IMR-90 (cell line): Measurements from ENCODE around the gene NT5DC3.

Experiments
- BHLHE40 ChIP-seq: fragments of 150-350 bp; IDR thresholded peaks from 2 replicates; pipeline ENCODE4 v1.6.1; 2016; ENCODE audit warnings: mild to moderate bottlenecking, low read depth, low read length
- CHD1 ChIP-seq: IDR thresholded peaks from 2 replicates; pipeline ENCODE4 v1.6.1; 2012; ENCODE audit warnings: low read depth, low read length, improper control_type of control experiment
- CTCF ChIP-seq: conservative IDR thresholded peaks from 2 replicates; pipeline ENCODE4 v1.5.1; 2012; ENCODE audit warnings: mild to moderate bottlenecking, low read depth, low read length, improper control_type of control experiment
- FOS ChIP-seq: fragments of 150-350 bp; IDR thresholded peaks from 2 replicates; pipeline ENCODE4 v1.6.1; 2016; ENCODE audit warnings: low read depth, low read length
- MAFK ChIP-seq: IDR thresholded peaks from 2 replicates; pipeline ENCODE4 v1.6.1; 2012; ENCODE audit warnings: low read depth, low read length, improper control_type of control experiment
- MAZ ChIP-seq: IDR thresholded peaks from 2 replicates; pipeline ENCODE4 v1.6.1; 2012; ENCODE audit warnings: low read depth, mild to moderate bottlenecking, low read length, improper control_type of control experiment, moderate library complexity, borderline replicate concordance
- MXI1 ChIP-seq: IDR thresholded peaks from 2 replicates; pipeline ENCODE4 v1.6.1; 2012; ENCODE audit warnings: low read depth, mild to moderate bottlenecking, low read length, moderate library complexity, borderline replicate concordance
- POLR2A ChIP-seq: IDR thresholded peaks from 2 replicates; pipeline ENCODE4 v1.6.1; 2012; ENCODE audit warnings: mild to moderate bottlenecking, low read depth, low read length
- RAD21 ChIP-seq: IDR thresholded peaks from 2 replicates; pipeline ENCODE4 v1.6.1; 2012; ENCODE audit warnings: low read length, improper control_type of control experiment
- RFX5 ChIP-seq: IDR thresholded peaks from 2 replicates; pipeline ENCODE4 v1.8.0; 2012; ENCODE audit warnings: low read depth, mild to moderate bottlenecking, low read length, moderate library complexity
- SMC3 ChIP-seq: fragments of 150-350 bp; IDR thresholded peaks from 2 replicates; pipeline ENCODE4 v1.6.1; 2016; ENCODE audit warnings: low read depth, mild to moderate bottlenecking, antibody characterized with exemption, low read length, moderate library complexity
- USF2 ChIP-seq: fragments of 150-350 bp; IDR thresholded peaks from 2 replicates; pipeline ENCODE4 v1.6.1; 2017; ENCODE audit warnings: mild to moderate bottlenecking, antibody characterized with exemption, low read length, low read depth

GRCh38 chr12:103813949-103814348, 27.1 kb downstream of the NT5DC3 start:
- TF ChIP-seq CTCF, result no peak
- no peak for TF ChIP-seq POLR2A
- TF ChIP-seq FOS, result no peak
- TF ChIP-seq BHLHE40, result no peak
- no peak for TF ChIP-seq MAZ
- no peak for TF ChIP-seq USF2
- TF ChIP-seq RAD21, result no peak
- no peak for TF ChIP-seq SMC3
- no peak for TF ChIP-seq RFX5
- no peak for TF ChIP-seq MXI1
- no peak for TF ChIP-seq MAFK
- TF ChIP-seq CHD1, result no peak
